HG02642 (cell line): ENCODE measurements around the gene MTRFR.
"Not testable (repeated sequence)": the region's sequence is repeated elsewhere in the genome, so short reads cannot be mapped to it uniquely, and the experiment has no call there.

Experiments used
- ATAC-seq: cut with Tn5 transposase; IDR thresholded peaks from one replicate; pipeline ENCODE4 v1.9.1; 2021; ENCODE audit warnings: mild to moderate bottlenecking; ENCODE audit not compliant: unreplicated experiment, poor library complexity

The MTRFR gene

DNA sequence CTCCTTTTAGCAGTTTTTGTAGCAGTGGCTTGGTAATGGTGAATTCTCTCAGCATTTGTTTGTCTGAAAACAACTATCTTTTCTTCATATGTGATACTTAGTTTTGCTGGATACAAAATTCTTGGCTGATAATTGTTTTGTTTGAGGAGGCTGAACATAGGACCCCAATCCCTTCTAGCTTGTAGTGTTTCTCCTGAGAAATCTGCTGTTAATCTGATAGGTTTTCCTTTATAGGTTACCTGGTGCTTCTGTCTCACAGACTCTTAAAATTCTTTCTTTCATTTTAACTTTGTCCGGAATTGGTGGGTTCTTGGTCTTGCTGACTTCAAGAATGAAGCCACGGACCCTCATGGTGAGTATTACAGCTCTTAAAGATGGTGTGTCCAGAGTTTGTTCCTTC is 14.9 kb downstream of the MTRFR start:
- ATAC-seq, result not testable (repeated sequence)

GRCh38 chr12:123248996-123249741 is 15.9 kb downstream of the MTRFR start:
- ATAC-seq, result not testable (repeated sequence)

DNA sequence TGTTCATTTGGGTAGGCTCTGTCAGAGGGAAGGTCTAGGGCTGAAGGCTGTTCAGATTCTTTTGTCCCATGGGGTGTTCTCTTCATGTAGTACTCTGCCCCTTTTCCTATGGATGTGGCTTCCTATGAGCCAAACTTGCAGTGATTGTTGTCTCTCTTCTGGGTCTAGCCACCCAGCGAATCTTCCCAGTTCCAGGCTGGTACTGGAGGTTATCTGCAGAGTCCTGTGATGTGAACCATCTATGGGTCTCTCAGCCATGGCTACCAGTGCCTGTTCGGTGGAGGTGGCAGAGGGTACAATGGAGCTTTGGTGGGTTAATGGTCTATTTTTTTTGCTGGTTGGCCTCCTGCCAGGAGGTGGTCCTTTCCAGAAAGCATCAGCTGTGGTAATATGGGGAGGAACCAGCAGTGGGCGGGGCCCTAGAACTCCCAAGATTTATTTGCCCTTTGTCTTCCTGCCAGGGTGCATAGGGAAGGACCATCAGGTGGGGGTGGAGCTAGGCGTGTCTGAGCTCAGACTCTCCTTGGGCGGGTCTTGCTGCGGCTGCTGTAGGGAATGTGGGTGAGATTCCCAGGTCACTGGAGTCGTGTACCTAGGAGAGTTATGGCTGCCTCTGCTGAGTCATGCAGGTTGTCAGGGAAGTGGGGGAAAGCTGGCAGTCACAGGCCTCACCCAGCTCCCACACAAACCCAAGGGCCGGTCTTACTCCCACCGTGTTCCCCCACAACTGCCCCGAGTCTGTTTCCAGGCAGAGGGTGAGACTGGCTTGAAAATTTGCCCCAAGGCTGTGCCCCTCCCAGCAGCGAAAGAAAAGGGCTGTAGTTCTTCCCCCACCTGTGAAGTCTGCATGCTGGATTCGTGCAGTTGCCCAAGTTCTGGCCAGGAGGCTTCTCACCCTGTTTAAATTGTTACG is 17.5 kb downstream of the MTRFR start:
- ATAC-seq, result no peak

GRCh38 chr12:123251403-123252076 is 18.3 kb downstream of the MTRFR start:
- no peak for ATAC-seq

DNA sequence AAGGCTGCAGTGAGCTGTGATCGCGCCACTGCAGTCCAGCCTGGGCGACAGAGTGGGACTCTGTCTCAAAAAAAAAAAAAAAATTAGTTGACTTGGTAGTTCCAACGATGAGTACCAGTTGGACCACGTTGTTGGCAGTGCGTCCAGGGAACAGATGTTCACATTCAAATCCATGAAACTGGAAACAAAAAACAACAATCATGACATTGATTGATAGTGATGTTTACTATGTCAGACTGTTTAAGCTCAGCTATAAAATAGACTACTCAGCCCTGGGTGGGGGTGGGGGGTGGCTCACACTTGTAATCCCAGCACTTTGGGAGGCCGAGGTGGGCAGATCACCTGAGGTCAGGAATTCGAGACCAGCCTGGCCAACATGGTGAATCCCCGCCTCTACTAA is 19.1 kb downstream of the MTRFR start:
- not testable (repeated sequence) for ATAC-seq

- no peak for ATAC-seq
These were observed 20.6 kb downstream of the MTRFR start for GRCh38 chr12:123253641-123254459.

GRCh38 chr12:123254853-123255446 is 21.7 kb downstream of the MTRFR start:
- ATAC-seq, result no peak

DNA sequence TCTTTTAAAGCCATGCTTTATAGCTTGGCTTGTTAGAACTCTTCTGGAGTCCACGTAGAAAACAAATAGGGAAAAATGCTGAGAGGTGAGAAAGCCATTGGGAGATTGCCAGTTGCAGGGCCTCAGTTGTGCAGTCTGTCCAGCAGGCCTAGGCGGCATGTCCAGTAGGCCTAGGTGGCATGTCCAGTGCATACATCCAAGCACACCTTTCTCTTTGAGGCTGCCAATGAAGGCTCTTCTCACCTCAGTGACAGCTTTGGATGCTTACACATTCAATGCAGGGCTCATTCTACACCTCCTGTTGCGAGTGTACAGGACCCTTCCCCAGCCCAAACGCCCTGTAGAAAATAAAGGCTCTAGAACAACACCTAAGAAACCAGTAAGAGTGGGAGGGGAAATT is 25.4 kb downstream of the MTRFR start:
- ATAC-seq, result no peak

DNA sequence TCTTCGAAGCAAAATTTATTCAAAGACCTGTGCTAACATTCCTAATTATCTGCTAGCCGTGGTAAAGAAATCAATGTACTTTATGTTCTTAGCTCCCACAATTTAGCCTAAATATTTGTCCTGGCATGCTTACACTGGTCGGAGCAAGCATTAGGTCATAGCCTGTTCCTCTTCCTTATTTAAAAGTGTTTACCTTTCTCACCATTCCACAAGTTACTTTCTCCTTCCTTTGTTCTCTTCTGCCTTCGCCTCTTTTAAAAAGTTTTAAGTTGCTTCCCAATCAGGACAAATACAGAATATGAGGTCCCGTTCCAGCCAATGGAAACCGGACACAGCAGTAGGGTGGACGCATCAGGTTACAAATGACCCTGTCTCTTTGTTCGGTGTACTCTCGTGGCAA is 26.8 kb downstream of the MTRFR start:
- ATAC-seq, result no peak

DNA sequence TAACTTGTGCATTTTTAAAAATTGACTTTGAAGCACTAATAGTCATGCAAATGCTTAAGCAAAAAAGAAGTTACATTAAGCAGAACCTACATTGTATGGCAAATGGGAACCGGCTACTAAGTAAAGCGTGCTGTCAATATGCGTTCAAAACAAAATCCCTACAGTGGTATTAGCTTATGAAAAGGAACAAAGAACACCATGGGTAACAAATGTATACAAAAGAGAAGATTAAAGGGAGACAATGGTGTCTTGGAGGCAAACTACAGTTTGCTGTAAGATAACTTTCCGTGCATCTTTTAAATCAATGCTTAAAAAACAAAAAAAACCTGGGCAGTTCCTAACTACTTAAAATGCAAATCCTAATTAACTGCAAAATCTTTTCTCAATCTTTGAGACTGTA is 28.0 kb downstream of the MTRFR start:
- no peak for ATAC-seq

DNA sequence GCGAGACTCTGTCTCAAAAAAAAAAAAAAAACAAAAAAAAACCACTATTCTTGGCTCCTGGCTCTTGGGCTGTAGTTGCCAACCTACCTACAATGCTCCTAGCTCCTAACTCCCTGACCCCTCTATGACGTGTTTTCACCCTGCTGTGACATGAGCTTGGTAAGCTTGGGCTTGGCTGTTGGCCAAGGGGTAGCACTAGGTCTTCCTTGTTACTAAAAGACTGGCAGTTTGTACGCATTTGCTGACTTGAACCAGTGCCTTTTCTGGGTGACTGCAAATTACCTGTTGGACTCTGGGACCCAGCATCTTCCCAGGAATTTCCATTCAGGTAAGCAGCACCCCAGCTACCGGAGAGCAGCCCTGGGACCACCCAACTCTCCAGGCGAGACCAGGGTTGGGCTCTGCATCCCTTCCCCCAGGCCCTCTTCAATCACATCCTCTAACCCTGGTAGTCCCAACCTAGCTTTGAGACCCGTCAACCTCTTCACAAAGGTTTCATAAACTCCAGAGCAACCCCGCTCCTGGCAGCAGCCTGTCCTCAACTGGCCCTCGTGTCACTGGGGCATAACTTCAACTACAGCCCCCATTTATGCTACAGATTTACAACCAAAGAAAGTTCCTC is 30.1 kb downstream of the MTRFR start:
- ATAC-seq, result no peak

- no peak for ATAC-seq
These were observed 31.4 kb downstream of the MTRFR start for GRCh38 chr12:123264642-123265041.

- no peak for ATAC-seq
These were observed 32.8 kb downstream of the MTRFR start for GRCh38 chr12:123265851-123266678.

- ATAC-seq, result no peak
These were observed 33.5 kb downstream of the MTRFR start for GRCh38 chr12:123266679-123267277.

- no peak for ATAC-seq
These were observed 34.2 kb downstream of the MTRFR start for GRCh38 chr12:123267335-123267920.

- ATAC-seq, result no peak
These were observed 35.0 kb downstream of the MTRFR start for GRCh38 chr12:123267991-123268843.

DNA sequence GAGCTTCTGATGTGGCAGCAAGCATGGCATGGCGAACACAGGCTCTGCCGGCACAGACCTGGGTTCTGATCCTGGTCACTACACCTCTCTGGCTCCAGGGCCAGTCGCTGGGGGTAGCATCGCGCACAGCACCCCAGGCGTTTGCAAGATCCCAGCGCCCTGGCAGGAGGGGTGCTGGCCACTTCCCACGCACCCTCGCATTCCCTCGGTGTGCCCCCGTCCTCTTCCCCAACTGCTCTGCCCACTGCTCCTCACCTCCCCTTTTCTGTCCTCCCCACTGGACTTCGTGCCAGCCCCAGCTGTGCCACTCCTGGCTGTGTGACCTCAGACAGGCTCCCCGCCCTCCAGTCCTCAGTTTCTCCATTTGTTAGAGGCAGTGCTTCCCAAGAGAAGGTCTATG is 35.6 kb downstream of the MTRFR start:
- ATAC-seq, result no peak
